Measurements from ENCODE around the gene RGL2. TPM values are rescaled to one million over a fixed set of nuclear protein-coding genes. Genes with fewer than 3 reads are reported as not detected.
"Not testable (repeated sequence)": the region's sequence is repeated elsewhere in the genome, so short reads cannot be mapped to it uniquely, and the experiment has no call there.

RGL2 gene
- total RNA-seq, 2 donors from 2014 or later = 98.7 to 107 TPM

- Histone ChIP-seq H3K27me3 (replicated peaks; ENCODE audit: insufficient read depth) (no peaks in the 10 kb centered on the region), H3K9me3 (no peaks in the 10 kb centered on the region), H3K27ac (no peak overlapping the region), H3K36me3 (no peaks in the 10 kb centered on the region), H3K4me3 (no peak overlapping the region), H3K4me1 (replicated peaks) (no peaks in the 10 kb centered on the region)
- intact Hi-C loops (cut with DNase I) = no loop called here
- TF ChIP-seq POLR2A (IDR thresholded peaks at IDR 0.05) (no peak), CTCF (IDR thresholded peaks at IDR 0.05) (no peak), POLR2AphosphoS5 (IDR thresholded peaks at IDR 0.05) (no peak)
- no peak for DNase-seq (ENCODE audit: low spot score)
- 76% methylated on average over 6 of the region's 6 CpGs for WGBS
These were observed 45.3 kb upstream of the RGL2 start for GRCh38 chr6:33343953-33344611.

GRCh38 chr6:33343606-33343952, 44.8 kb upstream of the RGL2 start:
- H3K4me1 ChIP-seq (replicated peaks); DNase-seq (ENCODE audit: low spot score); H3K27me3 ChIP-seq (replicated peaks; ENCODE audit: insufficient read depth); intact Hi-C loops (cut with DNase I); H3K36me3 ChIP-seq; H3K4me3 ChIP-seq; H3K27ac ChIP-seq; H3K9me3 ChIP-seq: not testable (repeated sequence)
- WGBS = 97% methylated on average over 7 of the region's 7 CpGs

- DNase-seq (ENCODE audit: low spot score) = no peak
- 74% methylated on average over 6 of the region's 6 CpGs for WGBS
- no peaks in the 10 kb centered on the region for H3K36me3 ChIP-seq
- intact Hi-C loops (cut with DNase I) = no loop called here
- TF ChIP-seq POLR2A (IDR thresholded peaks at IDR 0.05) (no peak), POLR2AphosphoS5 (IDR thresholded peaks at IDR 0.05) (no peak), CTCF (IDR thresholded peaks at IDR 0.05) (no peak)
- no peak overlapping the region for H3K27ac ChIP-seq
- H3K9me3 ChIP-seq = no peaks in the 10 kb centered on the region
- no peak overlapping the region for H3K4me3 ChIP-seq
- no peaks in the 10 kb centered on the region for H3K27me3 ChIP-seq (replicated peaks; ENCODE audit: insufficient read depth)
- no peaks in the 10 kb centered on the region for H3K4me1 ChIP-seq (replicated peaks)
These were observed 40.5 kb upstream of the RGL2 start for GRCh38 chr6:33339193-33339592.

- no peak for TF ChIP-seq POLR2A (IDR thresholded peaks at IDR 0.05)
- no peak for TF ChIP-seq CTCF (IDR thresholded peaks at IDR 0.05)
- no peak for TF ChIP-seq POLR2AphosphoS5 (IDR thresholded peaks at IDR 0.05)
- intact Hi-C loops (cut with DNase I) = no loop called here
- Histone ChIP-seq H3K4me1 (replicated peaks) (no peaks in the 10 kb centered on the region), H3K9me3 (no peaks in the 10 kb centered on the region), H3K27me3 (replicated peaks; ENCODE audit: insufficient read depth) (no peaks in the 10 kb centered on the region), H3K27ac (no peak overlapping the region), H3K4me3 (no peak overlapping the region), H3K36me3 (no peaks in the 10 kb centered on the region)
- no peak for DNase-seq (ENCODE audit: low spot score)
- WGBS = 94% methylated on average over 3 of the region's 3 CpGs
These were observed 37.8 kb upstream of the RGL2 start for GRCh38 chr6:33336495-33336894.

- TF ChIP-seq CTCF (IDR thresholded peaks at IDR 0.05) (no peak), POLR2A (IDR thresholded peaks at IDR 0.05) (no peak), POLR2AphosphoS5 (IDR thresholded peaks at IDR 0.05) (no peak)
- Histone ChIP-seq H3K27me3 (replicated peaks; ENCODE audit: insufficient read depth) (no peaks in the 10 kb centered on the region), H3K36me3 (no peaks in the 10 kb centered on the region), H3K9me3 (no peaks in the 10 kb centered on the region), H3K4me1 (replicated peaks) (no peaks in the 10 kb centered on the region), H3K27ac (no peak overlapping the region), H3K4me3 (no peak overlapping the region)
- intact Hi-C loops (cut with DNase I) = no loop called here
- DNase-seq (ENCODE audit: low spot score) = no peak
- 80% methylated on average over 4 of the region's 4 CpGs for WGBS
These were observed 37.2 kb upstream of the RGL2 start for GRCh38 chr6:33335916-33336315.
